Lung (tissue), 12 donors: ENCODE measurements around the gene BLTP1. TPM values are rescaled to one million over a fixed set of nuclear protein-coding genes. Genes with fewer than 3 reads are reported as not detected.

ENCODE experiments used
- ATAC-seq: fragments of 200-7000 bp; cut with Tn5 transposase; one replicate; pipeline ENCODE4 v1.9.1; 2020; ENCODE audit warnings: moderate number of reproducible peaks; ENCODE audit not compliant: insufficient read depth, low FRiP score
- DNase-seq, 3 donors: peaks; one replicate each; pipeline ENCODE4 v3.0.0-alpha.2; 2013 to 2017
- H3K27ac ChIP-seq, 2 donors: one replicate each; pipeline ENCODE4 v1.5.1; 2013; ENCODE audit warnings: mild to moderate bottlenecking in 2 of 2, moderate library complexity in 2 of 2, control low read depth in 1 of 2, inconsistent platforms in 1 of 2, low read depth in 1 of 2, low read length in 1 of 2
- H3K27me3 ChIP-seq, 3 donors: one replicate each; pipeline ENCODE4 v1.5.1; 2013; ENCODE audit warnings: low read length in 2 of 3; ENCODE audit not compliant: control insufficient read depth in 3 of 3, insufficient read depth in 3 of 3
- H3K36me3 ChIP-seq, 4 donors: one replicate each; pipeline ENCODE4 v1.5.1; 2013; ENCODE audit warnings: low read length in 4 of 4, mild to moderate bottlenecking in 1 of 4, moderate library complexity in 1 of 4; ENCODE audit not compliant: control insufficient read depth in 4 of 4, insufficient read depth in 4 of 4
- H3K4me1 ChIP-seq, 5 donors: one replicate each; pipeline ENCODE4 v1.5.1; 2013; ENCODE audit warnings: low read length in 5 of 5, mild to moderate bottlenecking in 2 of 5, moderate library complexity in 1 of 5; ENCODE audit not compliant: control insufficient read depth in 5 of 5, insufficient read depth in 5 of 5
- H3K4me3 ChIP-seq: one replicate; pipeline ENCODE4 v1.5.1; 2013; ENCODE audit warnings: mild to moderate bottlenecking, control low read depth, moderate library complexity
- H3K9ac ChIP-seq, 2 donors: one replicate each; pipeline ENCODE4 v1.5.1; 2013; ENCODE audit warnings: low read length in 2 of 2, control low read depth in 1 of 2; ENCODE audit not compliant: insufficient read depth in 1 of 2
- H3K9me3 ChIP-seq, 4 donors: one replicate each; pipeline ENCODE4 v1.5.1; 2013; ENCODE audit warnings: low read length in 3 of 4, mild to moderate bottlenecking in 1 of 4, moderate library complexity in 1 of 4; ENCODE audit not compliant: control insufficient read depth in 4 of 4, insufficient read depth in 3 of 4
- WGBS, 2 donors: extraction: QIAGEN DNeasy Blood & Tissue Kit; methylation state at CpG; one replicate each; pipeline ENCODE4 v1.1.7; 2013; 5-methylcytosine and 5-hydroxymethylcytosine counted together
- polyA plus RNA-seq, 2 donors: library from polyadenylated mRNA; stranded (reverse); fragments of 200-250 nt; gene quantifications; one replicate each; pipeline ENCODE4 v1.2.1, GENCODE V29; 2013
- total RNA-seq, 2 donors: library from RNA; depleted of rRNA in 1 of 2; stranded (reverse); fragments of >200 nt in 1 of 2; gene quantifications; one replicate each; pipeline ENCODE4 v1.2.1, GENCODE V29; 2014 to 2021
- TF ChIP-seq, protein P1 (sequence below): IDR thresholded peaks from 2 replicates; pipeline ENCODE4 v1.5.1; 2012; ENCODE audit warnings: mild to moderate bottlenecking; ENCODE audit errors: control extremely low read depth, extremely low read depth
- donor health status: control.
- donor health status: control.
- donor health status: Bipolar disorder and iron deficiency.
- donor health status: healthy.
- donor health status: DM: yes; HTN: yes; CAD: no.

The BLTP1 gene
- total and polyA plus RNA-seq, 4 donors: 19.7 to 252 (median 36.6) TPM

DNA sequence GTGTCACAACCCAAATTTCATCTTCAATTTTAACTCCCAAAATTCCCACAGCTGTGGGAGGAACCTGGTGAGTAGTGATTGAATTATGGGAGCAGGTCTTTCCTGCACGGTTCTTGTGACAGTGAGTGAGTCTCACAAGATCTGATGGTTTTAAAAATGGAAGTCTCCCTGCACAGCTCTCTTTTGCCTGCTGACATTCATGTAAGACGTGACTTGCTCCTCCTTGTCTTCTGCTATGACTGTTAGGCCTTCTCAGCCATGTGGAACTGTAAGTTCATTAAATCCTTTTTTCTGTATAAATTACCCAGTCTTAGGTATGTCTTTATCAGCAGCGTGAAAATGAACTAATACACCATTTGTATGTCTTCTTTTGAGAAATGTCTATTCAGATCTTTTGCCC is 13.0 kb upstream of the BLTP1 start:
- Histone ChIP-seq H3K27me3 (no peaks in the 10 kb centered on the region), H3K9ac (no peak overlapping the region), H3K9me3 (peaks cover 0 to 3% (median 1%) of the 10 kb centered on the region in 4 donors), H3K4me3 (no peak overlapping the region), H3K36me3 (no peaks in the 10 kb centered on the region), H3K4me1 (no peaks in the 10 kb centered on the region), H3K27ac (no peak overlapping the region)
- TF ChIP-seq, protein P1, sequence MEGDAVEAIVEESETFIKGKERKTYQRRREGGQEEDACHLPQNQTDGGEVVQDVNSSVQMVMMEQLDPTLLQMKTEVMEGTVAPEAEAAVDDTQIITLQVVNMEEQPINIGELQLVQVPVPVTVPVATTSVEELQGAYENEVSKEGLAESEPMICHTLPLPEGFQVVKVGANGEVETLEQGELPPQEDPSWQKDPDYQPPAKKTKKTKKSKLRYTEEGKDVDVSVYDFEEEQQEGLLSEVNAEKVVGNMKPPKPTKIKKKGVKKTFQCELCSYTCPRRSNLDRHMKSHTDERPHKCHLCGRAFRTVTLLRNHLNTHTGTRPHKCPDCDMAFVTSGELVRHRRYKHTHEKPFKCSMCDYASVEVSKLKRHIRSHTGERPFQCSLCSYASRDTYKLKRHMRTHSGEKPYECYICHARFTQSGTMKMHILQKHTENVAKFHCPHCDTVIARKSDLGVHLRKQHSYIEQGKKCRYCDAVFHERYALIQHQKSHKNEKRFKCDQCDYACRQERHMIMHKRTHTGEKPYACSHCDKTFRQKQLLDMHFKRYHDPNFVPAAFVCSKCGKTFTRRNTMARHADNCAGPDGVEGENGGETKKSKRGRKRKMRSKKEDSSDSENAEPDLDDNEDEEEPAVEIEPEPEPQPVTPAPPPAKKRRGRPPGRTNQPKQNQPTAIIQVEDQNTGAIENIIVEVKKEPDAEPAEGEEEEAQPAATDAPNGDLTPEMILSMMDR: no peak
- DNase-seq: no peak
- WGBS, 2 donors: 91 to 97% methylated on average over 3 of the region's 3 CpGs
- ATAC-seq: no peak

DNA sequence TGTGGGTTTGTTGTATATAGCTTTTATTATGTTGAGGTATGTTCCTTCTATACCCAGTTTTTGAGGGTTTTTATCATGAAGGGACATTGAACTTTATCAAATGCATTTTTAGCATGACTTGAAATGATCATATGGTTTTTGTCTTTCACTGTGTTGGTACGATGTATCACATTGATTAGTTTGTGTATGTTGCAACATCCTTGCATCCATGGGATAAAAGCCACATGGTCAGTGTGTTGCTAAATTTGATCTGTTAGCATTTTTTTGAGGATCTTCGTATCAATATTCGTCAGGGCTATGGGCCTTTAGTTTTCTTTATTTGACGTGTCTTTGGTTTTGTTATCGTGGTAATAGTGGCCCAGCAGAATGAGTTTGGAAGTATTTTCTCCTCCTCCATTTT is 11.3 kb upstream of the BLTP1 start:
- Histone ChIP-seq H3K36me3 (no peaks in the 10 kb centered on the region), H3K27ac (no peak overlapping the region), H3K9ac (no peak overlapping the region), H3K4me3 (no peak overlapping the region), H3K9me3 (peaks cover 0 to 3% (median 1%) of the 10 kb centered on the region in 4 donors), H3K27me3 (no peaks in the 10 kb centered on the region), H3K4me1 (no peaks in the 10 kb centered on the region)
- WGBS, 2 donors: 87 to 92% methylated on average over 5 of the region's 5 CpGs
- DNase-seq (no peak), ATAC-seq (no peak)
- TF ChIP-seq, protein P1: no peak

DNA sequence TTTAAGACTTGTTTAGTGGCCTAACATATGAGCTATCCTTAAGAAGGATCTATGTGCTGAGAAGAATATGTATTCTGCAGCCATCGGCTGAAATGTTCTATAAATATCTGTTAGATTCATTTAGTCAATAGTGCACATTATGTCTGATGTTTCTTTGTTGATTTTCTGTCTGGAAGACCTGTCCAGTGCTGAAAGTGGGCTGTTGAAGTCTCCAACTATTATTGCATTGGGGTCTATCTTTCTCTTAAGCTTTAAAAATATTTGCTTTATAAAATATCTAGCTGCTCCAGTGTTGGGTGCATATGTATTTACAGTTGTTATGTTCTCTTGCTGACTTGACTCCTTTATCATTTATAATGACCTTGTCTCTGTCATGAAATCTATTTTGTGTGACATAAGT is 9.4 kb upstream of the BLTP1 start:
- DNase-seq (no peak), ATAC-seq (no peak)
- Histone ChIP-seq H3K36me3 (no peaks in the 10 kb centered on the region), H3K27ac (no peak overlapping the region), H3K27me3 (no peaks in the 10 kb centered on the region), H3K9me3 (peaks cover 0 to 3% (median 1%) of the 10 kb centered on the region in 4 donors), H3K4me3 (no peak overlapping the region), H3K9ac (no peak overlapping the region), H3K4me1 (no peaks in the 10 kb centered on the region)
- 83 to 91% methylated on average over 1 of the region's 1 CpG for WGBS, 2 donors
- TF ChIP-seq, protein P1: no peak

DNA sequence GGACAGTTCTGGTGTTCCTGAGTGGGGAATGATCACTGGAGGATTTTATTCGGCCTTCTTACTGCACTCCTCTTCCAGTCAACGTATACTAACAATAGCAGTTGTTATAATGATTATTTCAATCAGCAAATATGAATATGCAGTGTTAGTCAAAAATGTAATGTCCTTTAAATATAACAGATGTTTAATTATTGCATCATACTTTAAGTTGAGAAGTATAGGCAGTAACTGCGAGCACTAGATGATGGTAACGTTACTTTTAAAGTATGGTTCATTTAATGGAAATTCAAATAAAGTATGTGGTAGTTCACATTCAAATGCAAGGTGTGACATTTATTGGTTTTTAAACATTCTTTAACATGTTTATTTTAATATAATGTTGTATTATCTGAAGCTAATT is 5.5 kb upstream of the BLTP1 start:
- Histone ChIP-seq H3K4me3 (no peak overlapping the region), H3K9me3 (no peaks in the 10 kb centered on the region), H3K27me3 (no peaks in the 10 kb centered on the region), H3K9ac (no peak overlapping the region), H3K36me3 (no peaks in the 10 kb centered on the region), H3K4me1 (peaks cover 0 to 6% (median 5%) of the 10 kb centered on the region in 5 donors), H3K27ac (no peak overlapping the region)
- 91 to 96% methylated on average over 4 of the region's 4 CpGs for WGBS, 2 donors
- TF ChIP-seq, protein P1: no peak
- DNase-seq (no peak), ATAC-seq (no peak)
